Activated T-helper 1 cell treated with Interleukin-2 at 50 U/mL for 16 hours (primary cell): ENCODE measurements around the gene ADAMTSL4.

Experiments
- DNase-seq: peaks from one replicate; pipeline ENCODE4 v3.0.0-alpha.2; 2020; ENCODE audit warnings: low read depth

The ADAMTSL4 gene

GRCh38 chr1:150548632-150549495 is at the start of gene ADAMTSL4:
Gene ADAMTSL4, plus strand, starts transcription at chr1:150549408. Its CDS starts 2,881 bp downstream, at chr1:150552289.
- no peak for DNase-seq

- no peak for DNase-seq
Measured at GRCh38 chr1:150505431-150505830, 43.8 kb upstream of the ADAMTSL4 start.

- no peak for DNase-seq
Measured at GRCh38 chr1:150507912-150508864, 41.0 kb upstream of the ADAMTSL4 start, which contains the start of gene ECM1. Gene ECM1, plus strand, starts transcription at chr1:150508109. Its CDS starts 101 bp downstream, at chr1:150508210.

- no peak for DNase-seq
Measured at GRCh38 chr1:150508982-150509381, 40.2 kb upstream of the ADAMTSL4 start.

GRCh38 chr1:150511551-150511950 is 37.7 kb upstream of the ADAMTSL4 start:
- DNase-seq, result no peak

- DNase-seq, result no peak
Measured at GRCh38 chr1:150511985-150512660, 37.1 kb upstream of the ADAMTSL4 start.

- DNase-seq, result no peak
Measured at GRCh38 chr1:150512846-150513245, 36.4 kb upstream of the ADAMTSL4 start.

GRCh38 chr1:150513351-150513791 is 35.8 kb upstream of the ADAMTSL4 start:
- DNase-seq, result no peak

- DNase-seq, result no peak
Measured at GRCh38 chr1:150514260-150514659, 34.9 kb upstream of the ADAMTSL4 start.

- DNase-seq, result no peak
Measured at GRCh38 chr1:150514913-150515327, 34.3 kb upstream of the ADAMTSL4 start.

GRCh38 chr1:150515328-150516049 is 33.7 kb upstream of the ADAMTSL4 start, which contains the start of gene FALEC:
Gene FALEC, plus strand, starts transcription at chr1:150515752.
- peak; percentile 85 for DNase-seq

GRCh38 chr1:150516050-150516591 is 33.1 kb upstream of the ADAMTSL4 start:
- DNase-seq, result no peak

GRCh38 chr1:150516616-150517015 is 32.6 kb upstream of the ADAMTSL4 start:
- no peak for DNase-seq

GRCh38 chr1:150521196-150521968 is 27.8 kb upstream of the ADAMTSL4 start:
- no peak for DNase-seq

- DNase-seq, result no peak
Measured at GRCh38 chr1:150525348-150525747, 23.9 kb upstream of the ADAMTSL4 start.

GRCh38 chr1:150528196-150528595 is 21.0 kb upstream of the ADAMTSL4 start:
- DNase-seq, result no peak

- DNase-seq, result no peak
Measured at GRCh38 chr1:150529017-150529416, 20.2 kb upstream of the ADAMTSL4 start.

GRCh38 chr1:150530491-150531159 is 18.6 kb upstream of the ADAMTSL4 start:
- no peak for DNase-seq

- DNase-seq, result no peak
Measured at GRCh38 chr1:150532860-150533259, 16.3 kb upstream of the ADAMTSL4 start.
